T-helper 1 cell treated with Interleukin-12 subunit alpha and Interleukin-12 subunit beta and Interleukin-4 antibody, amounts not matched to agents 30 μg/mL and 1 μg/mL, for 36 hours (primary cell): Measurements from ENCODE around the gene SOX9.

ENCODE experiments used
- H3K27ac Mint-ChIP-seq: one replicate; pipeline ENCODE4 v1.8.0; 2021; ENCODE audit warnings: mild to moderate bottlenecking, mixed read lengths
- H3K27me3 Mint-ChIP-seq: one replicate; pipeline ENCODE4 v1.8.0; 2021; ENCODE audit warnings: low read depth, mixed read lengths
- H3K36me3 Mint-ChIP-seq: one replicate; pipeline ENCODE4 v1.8.0; 2021; ENCODE audit warnings: low read depth, mixed read lengths
- H3K4me1 Mint-ChIP-seq: one replicate; pipeline ENCODE4 v1.8.0; 2021; ENCODE audit warnings: low read depth, mixed read lengths
- H3K4me3 Mint-ChIP-seq: one replicate; pipeline ENCODE4 v1.8.0; 2021; ENCODE audit warnings: mild to moderate bottlenecking, moderate library complexity, mixed read lengths
- H3K9me3 Mint-ChIP-seq: one replicate; pipeline ENCODE4 v1.8.0; 2021; ENCODE audit warnings: mixed read lengths

SOX9 gene

GRCh38 chr17:72173499-72174116 is 52.8 kb downstream of the SOX9 start:
- Mint-ChIP-seq H3K27me3 (no peaks in the 10 kb centered on the region), H3K4me1 (no peaks in the 10 kb centered on the region)

DNA sequence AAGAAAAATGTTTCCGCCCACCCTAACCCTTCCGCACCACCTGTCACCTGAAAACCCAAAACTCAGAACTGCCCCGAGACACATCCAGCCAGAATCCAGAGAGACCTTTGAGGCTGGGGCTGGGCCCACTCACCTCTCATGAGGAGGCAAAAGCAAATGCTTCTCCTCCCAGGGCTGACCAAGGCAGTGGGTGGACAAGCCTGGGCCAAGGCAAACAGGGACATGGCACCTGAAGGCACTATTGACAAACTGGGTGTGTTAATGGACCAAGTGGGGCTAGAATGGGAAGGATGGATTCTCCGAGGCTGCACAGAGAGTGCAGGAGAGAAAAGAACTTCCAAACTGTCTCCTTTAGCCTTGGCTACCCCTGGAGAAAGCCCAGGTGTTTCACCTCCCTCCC is 54.4 kb downstream of the SOX9 start:
- H3K36me3 Mint-ChIP-seq: no peaks in the 10 kb centered on the region
- H3K4me3 Mint-ChIP-seq: no peak overlapping the region
- peaks cover 6% of the 10 kb centered on the region for H3K9me3 Mint-ChIP-seq
- no peak overlapping the region for H3K27ac Mint-ChIP-seq
- no peaks in the 10 kb centered on the region for H3K4me1 Mint-ChIP-seq
- no peaks in the 10 kb centered on the region for H3K27me3 Mint-ChIP-seq

More at GRCh38 chr17:72173499-72174116, 52.8 kb downstream of the SOX9 start:
- Mint-ChIP-seq H3K9me3 (peaks cover 6% of the 10 kb centered on the region), H3K4me3 (no peak overlapping the region), H3K27ac (no peak overlapping the region), H3K36me3 (no peaks in the 10 kb centered on the region)
